K562 (cell line): ENCODE data around the gene MYH3. TPM values are rescaled to one million over a fixed set of nuclear protein-coding genes. Genes with fewer than 3 reads are reported as not detected.

Experiments
- ATAC-seq: fragments of 200-7000 bp; cut with Tn5 transposase; 3 replicates; pipeline ENCODE4 v1.9.1; 2020; ENCODE audit warnings: moderate library complexity
- BruUV-seq: library from RNA; stranded (reverse); fragments of 400-500 nt; replicated peaks from 2 replicates; lab custom pipeline; 2021; lab: Mats Ljungman, UMichigan
- CTCF ChIA-PET: fragments of 300-600 bp; formaldehyde crosslinking; extraction: SDS; loops from one replicate; lab custom pipeline; 2021; ENCODE audit warnings: low intra/inter-chr PET ratio; lab: Yijun Ruan, JAX
- POLR2A ChIA-PET: fragments of 300-600, 350-650 bp; sonication (Branson Sonifier 250); formaldehyde crosslinking; extraction: SDS; loops from one replicate; lab custom pipeline; 2021; ENCODE audit warnings: antibody characterized with exemption, inconsistent platforms; lab: Yijun Ruan, JAX
- DNase-seq, 4 experiments: peaks; one replicate each; pipeline versions ENCODE4 v3.0.0 to v3.0.0-alpha.2; 2011 to 2018; ENCODE audit warnings: low spot score in 3 of 4, mixed read lengths in 3 of 4; ENCODE audit errors: extremely low read depth in 1 of 4
- FAIRE-seq: peaks from 2 replicates; lab custom pipeline; 2011; peaks lifted over from hg19 to GRCh38; lab: Jason Lieb, UNC
- H2AFZ ChIP-seq: 2 replicates; pipeline ENCODE4 v1.6.0; 2011; ENCODE audit warnings: low read depth, low read length, control low read depth, inconsistent platforms
- H3K27ac ChIP-seq: fragments of 200-600 bp; 3 replicates; pipeline ENCODE4 v1.8.0; 2011; ENCODE audit warnings: low read depth, mild to moderate bottlenecking, control low read depth, inconsistent platforms, low read length, moderate library complexity, mixed read lengths; ENCODE audit errors: extremely low read depth
- H3K27me3 ChIP-seq, 2 experiments: fragments of 300-600 bp in 1 of 2; 2 replicates in 1 of 2; 3 replicates in 1 of 2; pipeline versions ENCODE4 v1.6.0 to v1.8.0; 2011; ENCODE audit warnings: inconsistent platforms in 2 of 2, low read length in 2 of 2, mild to moderate bottlenecking in 1 of 2, mixed read lengths in 1 of 2, moderate library complexity in 1 of 2; ENCODE audit not compliant: control insufficient read depth in 2 of 2, insufficient read depth in 2 of 2
- H3K36me3 ChIP-seq: fragments of 300-600 bp; 3 replicates; pipeline ENCODE4 v1.8.0; 2011; ENCODE audit warnings: mild to moderate bottlenecking, low read length, inconsistent platforms; ENCODE audit not compliant: control insufficient read depth, insufficient read depth
- H3K4me1 ChIP-seq, 2 experiments: fragments of 200-600 bp in 1 of 2; replicated peaks in 1 of 2; 2 replicates in 1 of 2; 3 replicates in 1 of 2; pipeline versions ENCODE4 v1.5.1 to v1.8.0; 2011; ENCODE audit warnings: inconsistent platforms in 2 of 2, low read length in 2 of 2, mild to moderate bottlenecking in 1 of 2, mixed read lengths in 1 of 2, moderate library complexity in 1 of 2; ENCODE audit not compliant: control insufficient read depth in 2 of 2, insufficient read depth in 2 of 2
- H3K4me2 ChIP-seq: 2 replicates; pipeline ENCODE4 v1.6.1; 2011; ENCODE audit warnings: low read length, control low read depth, inconsistent platforms, mixed read lengths; ENCODE audit not compliant: insufficient read depth
- H3K4me3 ChIP-seq: fragments of 200-600 bp; sonication (generic), shearing (Covaris generic); 2 replicates; pipeline ENCODE4 v1.5.1; 2016; ENCODE audit warnings: control low read depth, inconsistent platforms
- H3K79me2 ChIP-seq: fragments of 200-600 bp; 3 replicates; pipeline ENCODE4 v1.8.0; 2011; ENCODE audit warnings: low read length, inconsistent platforms; ENCODE audit not compliant: control insufficient read depth, insufficient read depth
- H3K9ac ChIP-seq, 2 experiments: 2 replicates each; pipeline versions ENCODE4 v1.6.0 to v1.6.1; 2011; ENCODE audit warnings: low read depth in 2 of 2, low read length in 2 of 2, control low read depth in 1 of 2, inconsistent platforms in 1 of 2, mild to moderate bottlenecking in 1 of 2, mixed read lengths in 1 of 2; ENCODE audit not compliant: insufficient read depth in 1 of 2
- H3K9me1 ChIP-seq: one replicate; pipeline ENCODE4 v1.6.0; 2011; ENCODE audit warnings: inconsistent platforms, mild to moderate bottlenecking, low read length, moderate library complexity; ENCODE audit not compliant: control insufficient read depth, insufficient read depth
- H3K9me3 ChIP-seq: replicated peaks from 2 replicates; pipeline ENCODE4 v1.5.1; 2011; ENCODE audit warnings: low read depth, low read length, inconsistent platforms; ENCODE audit not compliant: control insufficient read depth, insufficient read depth
- H4K20me1 ChIP-seq: replicated peaks from 2 replicates; pipeline ENCODE4 v1.6.1; 2011; ENCODE audit warnings: low read length, inconsistent platforms, mixed read lengths; ENCODE audit not compliant: control insufficient read depth, insufficient read depth
- ARID2 ChIP-seq: fragments of 450-650 bp; IDR thresholded peaks from 2 replicates; pipeline ENCODE4 v1.6.1; 2017; ENCODE audit warnings: antibody characterized with exemption, mild to moderate bottlenecking
- CGGBP1 ChIP-seq: fragments of 250-450 bp; sonication (Bioruptor Pico); IDR thresholded peaks from 2 replicates; pipeline ENCODE4 v1.9.0; 2021; ENCODE audit warnings: mild to moderate bottlenecking
- EP400 ChIP-seq: fragments of 450-650 bp; IDR thresholded peaks from 2 replicates; pipeline ENCODE4 v1.6.1; 2017; ENCODE audit warnings: antibody characterized with exemption, mild to moderate bottlenecking, moderate library complexity
- HOMEZ ChIP-seq: fragments of 250-450 bp; sonication (Bioruptor Pico); IDR thresholded peaks from 2 replicates; pipeline ENCODE4 v1.4.0; 2020; ENCODE audit warnings: mild to moderate bottlenecking, moderate library complexity
- KAT7 ChIP-seq: sonication (generic); formaldehyde crosslinking; IDR thresholded peaks from 2 replicates; pipeline ENCODE4 v1.8.0; 2022; ENCODE audit warnings: missing genetic modification reagents, mild to moderate bottlenecking, borderline replicate concordance
- KLF13 ChIP-seq: fragments of 450-650 bp; IDR thresholded peaks from 2 replicates; pipeline ENCODE4 v1.6.1; 2016; ENCODE audit warnings: missing genetic modification characterization, low read depth, mild to moderate bottlenecking, missing compliant biosample characterization, moderate library complexity, borderline replicate concordance
- MXD1 ChIP-seq: fragments of 250-450 bp; sonication (Bioruptor Pico); IDR thresholded peaks from 2 replicates; pipeline ENCODE4 v1.8.0; 2021; ENCODE audit warnings: borderline replicate concordance, mild to moderate bottlenecking, moderate library complexity; ENCODE audit not compliant: poor library complexity, severe bottlenecking
- SAFB ChIP-seq: fragments of 200-400 bp; formaldehyde crosslinking; IDR thresholded peaks from 2 replicates; pipeline ENCODE4 v1.6.1; 2017; ENCODE audit warnings: low read depth, low read length, borderline replicate concordance
- THRAP3 ChIP-seq: fragments of 450-650 bp; IDR thresholded peaks from 2 replicates; pipeline ENCODE4 v1.6.1; 2016; ENCODE audit warnings: mild to moderate bottlenecking, inconsistent platforms, borderline replicate concordance
- ZEB2 ChIP-seq: fragments of 450-650 bp; IDR thresholded peaks from 2 replicates; pipeline ENCODE4 v1.6.1; 2016
- ZNF217 ChIP-seq: sonication (generic); formaldehyde crosslinking; IDR thresholded peaks from 2 replicates; pipeline ENCODE4 v1.8.0; 2022; ENCODE audit warnings: mild to moderate bottlenecking, missing genetic modification reagents
- ZNF253 ChIP-seq: fragments of 250-450 bp; sonication (Bioruptor Pico); conservative IDR thresholded peaks from 2 replicates; pipeline ENCODE4 v1.6.1; 2021; ENCODE audit warnings: mild to moderate bottlenecking
- WGBS: fragments of 100-300 bp; shearing (Covaris generic); methylation state at CpG from one replicate; pipeline ENCODE4 v1.1.6; 2016; ENCODE audit warnings: low coverage, mixed read lengths; ENCODE audit not compliant: insufficient coverage; ENCODE audit errors: missing lambda C conversion rate; 5-methylcytosine and 5-hydroxymethylcytosine counted together
- in situ Hi-C: fragments of 300-500 bp; cut with MboI; formaldehyde crosslinking; loops from 4 replicates; pipeline ENCODE4 v1.15.0; 2018; ENCODE audit warnings: inconsistent platforms, mixed read lengths
- intact Hi-C: fragments of 100-400 bp; cut with micrococcal nuclease; formaldehyde crosslinking; loops from 2 replicates; pipeline ENCODE4 v1.14.2; 2022
- polyA plus RNA-seq, 8 experiments: library from polyadenylated mRNA; depleted of rRNA in 4 of 8; stranded (reverse) in 5 of 8; unstranded in 3 of 8; fragments of >200 nt; fragmentation: Nextera tagmentation in 2 of 8; fragmentation: Illumina TruSeq in 1 of 8; extraction: Ambion mirVana in 2 of 8; extraction: Trizol in 1 of 8; gene quantifications; 2 replicates each; pipeline versions ENCODE4 v1.2.1 to v1.2.3, GENCODE V29; 2011 to 2014; ENCODE audit warnings: inconsistent platforms in 1 of 8, missing spikeins in 1 of 8
- total RNA-seq, 7 experiments: library from RNA; depleted of rRNA in 6 of 7; stranded (reverse); fragments of >200 nt in 6 of 7; fragmentation: Illumina TruSeq in 2 of 7; extraction: Trizol in 2 of 7; gene quantifications; 2 replicates each; pipeline versions ENCODE4 v1.2.1 to v1.2.3, GENCODE V29; 2011 to 2021; ENCODE audit warnings: low replicate concordance in 1 of 7

MYH3 gene
- total and polyA plus RNA-seq, 9 of the 15 experiments (the other 6 are each of a cell fraction or from before 2014, with no cell fraction given): 0.24 to 0.75 (median 0.40) TPM; not detected in 1

- H3K9ac ChIP-seq: no peak overlapping the region
- H3K9me1 ChIP-seq: no peaks in the 10 kb centered on the region
- no peaks in the 10 kb centered on the region for H3K79me2 ChIP-seq
- H3K4me2 ChIP-seq: no peak overlapping the region
- no peaks in the 10 kb centered on the region for H3K4me1 ChIP-seq
- no peak for ATAC-seq
- POLR2A ChIA-PET: interaction anchor here (0.9 kb wide), 1 partner anchor 15 kb away, joined by 4 read pairs; no protein-coding TSS in a partner anchor
- no TSS peak for BruUV-seq
- in situ Hi-C loops (no loop called here), intact Hi-C loops (no loop called here)
- no peaks in the 10 kb centered on the region for H3K9me3 ChIP-seq
- H2AFZ ChIP-seq: no peak overlapping the region
- FAIRE-seq: no peak
- H3K27ac ChIP-seq: no peak overlapping the region
- WGBS: 0% methylated on average over 3 of the region's 4 CpGs
- no peak for DNase-seq
- CTCF ChIA-PET: no interaction called here
- no peak overlapping the region for H3K4me3 ChIP-seq
- H3K36me3 ChIP-seq: no peaks in the 10 kb centered on the region
- no peaks in the 10 kb centered on the region; a peak in 1 of 5 replicates for H3K27me3 ChIP-seq
- no peak for TF ChIP-seq ZEB2
- no peak for TF ChIP-seq EP400
- no peak for TF ChIP-seq CGGBP1 (CRISPR knock-in tag)
- no peak for TF ChIP-seq HOMEZ (CRISPR knock-in tag)
- TF ChIP-seq SAFB: no peak
- TF ChIP-seq ARID2: no peak
- no peak for TF ChIP-seq ZNF253
- TF ChIP-seq THRAP3: no peak
- no peak for TF ChIP-seq KLF13 (tag)
- no peak for TF ChIP-seq ZNF217 (CRISPR knock-in tag)
- TF ChIP-seq MXD1: no peak
- no peak for TF ChIP-seq KAT7
- TF ChIP-seq, all 486 proteins: peak for 0
- H4K20me1 ChIP-seq: no peaks in the 10 kb centered on the region
Measured at GRCh38 chr17:10583834-10584233, 73.3 kb downstream of the MYH3 start.
